HCT116 (cell line): ENCODE data around the gene ADAMTS1. TPM values are rescaled to one million over a fixed set of nuclear protein-coding genes. Genes with fewer than 3 reads are reported as not detected.

ENCODE experiments used
- ATAC-seq: fragments of 200-7000 bp; cut with Tn5 transposase; 2 replicates; pipeline ENCODE4 v1.9.1; 2020; ENCODE audit warnings: mild to moderate bottlenecking, moderate library complexity
- BruUV-seq: library from RNA; stranded (reverse); fragments of 400-500 nt; replicated peaks from 2 replicates; lab custom pipeline; 2021; lab: Mats Ljungman, UMichigan
- CTCF ChIA-PET: fragments of 300-600 bp; sonication (Branson Sonifier 250); formaldehyde crosslinking; loops from one replicate; lab custom pipeline; 2021; ENCODE audit warnings: antibody characterized with exemption; lab: Charles Lee
- POLR2A ChIA-PET: fragments of 300-600, 350-600 bp; sonication (Branson Sonifier 250); formaldehyde crosslinking; loops from one replicate; lab custom pipeline; 2021; ENCODE audit warnings: antibody characterized with exemption; lab: Charles Lee
- RAD21 ChIA-PET, 2 experiments: fragments of 300-600 bp; sonication (Branson Sonifier 250); formaldehyde crosslinking; loops; one replicate each; lab custom pipeline; 2023; ENCODE audit warnings: low total read pairs in 2 of 2; ENCODE audit not compliant: uncharacterized antibody in 2 of 2, unreplicated experiment in 2 of 2, low non-redundant PET in 1 of 2; lab: Charles Lee
- DNase-seq: peaks from one replicate; pipeline ENCODE4 v3.0.0-alpha.2; 2010; ENCODE audit warnings: low read depth, low spot score
- H2AFZ ChIP-seq: fragments of 200-600 bp; shearing (Covaris generic), sonication (generic); 2 replicates; pipeline ENCODE4 v1.6.1; 2017; ENCODE audit warnings: low read depth, mixed run types, mixed read lengths, antibody characterized with exemption, low read length; ENCODE audit not compliant: poor library complexity, severe bottlenecking
- H3K27ac ChIP-seq: 2 replicates; pipeline ENCODE4 v1.5.1; 2012; ENCODE audit warnings: low read depth, low read length
- H3K27me3 ChIP-seq: fragments of 200-600 bp; sonication (generic); 2 replicates; pipeline ENCODE4 v1.6.1; 2016; ENCODE audit warnings: mixed run types, low read length, mixed read lengths; ENCODE audit not compliant: insufficient read depth
- H3K36me3 ChIP-seq, 2 experiments: fragments of 200-500 bp in 1 of 2; fragments of 200-600 bp in 1 of 2; sonication (Bioruptor generic) in 1 of 2; sonication (generic) in 1 of 2; 2 replicates each; pipeline versions ENCODE4 v1.5.1 to v1.6.1; 2014 to 2016; ENCODE audit warnings: low read length in 2 of 2, inconsistent platforms in 1 of 2, mixed read lengths in 1 of 2, mixed run types in 1 of 2; ENCODE audit not compliant: insufficient read depth in 2 of 2, control insufficient read depth in 1 of 2
- H3K4me1 ChIP-seq, 2 experiments: fragments of 200-600 bp in 1 of 2; sonication (generic) in 1 of 2; 2 replicates each; pipeline versions ENCODE4 v1.5.1 to v1.6.1; 2012 to 2017; ENCODE audit warnings: low read length in 2 of 2, inconsistent platforms in 1 of 2, mild to moderate bottlenecking in 1 of 2, mixed read lengths in 1 of 2, mixed run types in 1 of 2, moderate library complexity in 1 of 2; ENCODE audit not compliant: insufficient read depth in 2 of 2, control insufficient read depth in 1 of 2
- H3K4me2 ChIP-seq: fragments of 200-600 bp; sonication (generic); 2 replicates; pipeline ENCODE4 v1.6.1; 2017; ENCODE audit warnings: mixed run types, low read length, mixed read lengths
- H3K4me3 ChIP-seq, 2 experiments: fragments of 200-600 bp in 1 of 2; sonication (generic) in 1 of 2; replicated peaks in 1 of 2; 2 replicates each; pipeline ENCODE4 v1.5.1; 2011 to 2016; ENCODE audit warnings: low read length in 2 of 2, control low read depth in 1 of 2, low read depth in 1 of 2, mild to moderate bottlenecking in 1 of 2, mixed read lengths in 1 of 2, mixed run types in 1 of 2
- H3K79me2 ChIP-seq: fragments of 200-600 bp; sonication (generic); 2 replicates; pipeline ENCODE4 v1.6.1; 2017; ENCODE audit warnings: mild to moderate bottlenecking, mixed run types, low read length, moderate library complexity, mixed read lengths; ENCODE audit not compliant: insufficient read depth
- H3K9ac ChIP-seq: fragments of 200-600 bp; sonication (generic); 2 replicates; pipeline ENCODE4 v1.6.1; 2016; ENCODE audit warnings: low read length, mixed read lengths
- H3K9me2 ChIP-seq: fragments of 200-600 bp; sonication (generic), shearing (Covaris generic); 2 replicates; pipeline ENCODE4 v1.6.1; 2017; ENCODE audit warnings: mixed run types, mild to moderate bottlenecking, moderate library complexity; ENCODE audit not compliant: insufficient read depth
- H3K9me3 ChIP-seq, 2 experiments: fragments of 200-500 bp in 1 of 2; fragments of 200-600 bp in 1 of 2; sonication (Bioruptor generic) in 1 of 2; sonication (generic) in 1 of 2; 2 replicates each; pipeline ENCODE4 v1.6.1; 2014 to 2017; ENCODE audit warnings: low read length in 2 of 2, mixed read lengths in 2 of 2, inconsistent platforms in 1 of 2, low read depth in 1 of 2, mild to moderate bottlenecking in 1 of 2, mixed run types in 1 of 2, moderate library complexity in 1 of 2; ENCODE audit not compliant: control insufficient read depth in 1 of 2, insufficient read depth in 1 of 2
- H4K20me1 ChIP-seq: fragments of 200-600 bp; sonication (generic), shearing (Covaris generic); 2 replicates; pipeline ENCODE4 v1.6.1; 2017; ENCODE audit warnings: mixed run types, mild to moderate bottlenecking, moderate library complexity; ENCODE audit not compliant: insufficient read depth
- ATF3 ChIP-seq: IDR thresholded peaks from 2 replicates; pipeline ENCODE4 v1.6.1; 2012
- CTCF ChIP-seq, 3 experiments: fragments of 200-600 bp in 1 of 3; sonication (generic) in 1 of 3; IDR thresholded peaks in 2 of 3; conservative IDR thresholded peaks in 1 of 3; 2 replicates each; pipeline ENCODE4 v1.5.1; 2012 to 2017; ENCODE audit warnings: low read depth in 2 of 3, low read length in 2 of 3, antibody characterized with exemption in 1 of 3, borderline replicate concordance in 1 of 3, control low read depth in 1 of 3, mild to moderate bottlenecking in 1 of 3, mixed read lengths in 1 of 3, mixed run types in 1 of 3, moderate library complexity in 1 of 3; ENCODE audit not compliant: insufficient read depth in 1 of 3
- ELF1 ChIP-seq: IDR thresholded peaks from 2 replicates; pipeline ENCODE4 v1.6.1; 2012; ENCODE audit warnings: low read depth, borderline replicate concordance
- EZH2 ChIP-seq: fragments of 200-600 bp; sonication (generic); IDR thresholded peaks from 2 replicates; pipeline ENCODE4 v1.6.1; 2017; ENCODE audit warnings: antibody characterized with exemption, mixed run types
- FOSL1 ChIP-seq: IDR thresholded peaks from 2 replicates; pipeline ENCODE4 v1.6.1; 2012; ENCODE audit warnings: low read depth
- POLR2A ChIP-seq: IDR thresholded peaks from 2 replicates; pipeline ENCODE4 v1.7.0; 2011; ENCODE audit warnings: borderline replicate concordance; ENCODE audit not compliant: insufficient read depth, insufficient read length; ENCODE audit errors: extremely low read depth
- REST ChIP-seq: IDR thresholded peaks from 2 replicates; pipeline ENCODE4 v1.6.1; 2012; ENCODE audit warnings: low read depth
- SP1 ChIP-seq: IDR thresholded peaks from 2 replicates; pipeline ENCODE4 v1.6.1; 2012; ENCODE audit warnings: low read depth
- SRF ChIP-seq: IDR thresholded peaks from 2 replicates; pipeline ENCODE4 v1.6.1; 2012; ENCODE audit warnings: low read depth
- ZBTB33 ChIP-seq: IDR thresholded peaks from 2 replicates; pipeline ENCODE4 v1.6.1; 2011; ENCODE audit warnings: mild to moderate bottlenecking, low read length, moderate library complexity; ENCODE audit not compliant: insufficient replicate concordance; ENCODE audit errors: extremely low read depth
- intact Hi-C: fragments of 100-400 bp; cut with micrococcal nuclease; formaldehyde crosslinking; loops from 2 replicates; pipeline ENCODE4 v1.10.0; 2022
- total RNA-seq: library from RNA; stranded (reverse); gene quantifications from one replicate; pipeline ENCODE4 v1.2.1, GENCODE V29; 2021; ENCODE audit not compliant: unreplicated experiment

The ADAMTS1 gene
- total RNA-seq, 1 experiment from 2014 or later: 0.98 TPM

GRCh38 chr21:26888931-26889330 lies 43.7 kb upstream of the ADAMTS1 start:
- H3K4me3 ChIP-seq: no peak overlapping the region
- H3K27ac ChIP-seq: no peak overlapping the region
- ChIA-PET CTCF (no interaction called here), RAD21 (no interaction called here), POLR2A (no interaction called here)
- BruUV-seq: no TSS peak
- ATAC-seq: no peak
- H3K9me2 ChIP-seq: no peaks in the 10 kb centered on the region
- H3K4me2 ChIP-seq: no peak overlapping the region
- H3K9ac ChIP-seq: no peak overlapping the region
- no peaks in the 10 kb centered on the region for H3K27me3 ChIP-seq
- H3K9me3 ChIP-seq: peaks cover 31% of the 10 kb centered on the region in 2 experiments; a peak in 2 of 4 replicates
- H3K4me1 ChIP-seq: no peaks in the 10 kb centered on the region
- no peaks in the 10 kb centered on the region for H3K79me2 ChIP-seq
- no peak for DNase-seq
- no peaks in the 10 kb centered on the region for H4K20me1 ChIP-seq
- H2AFZ ChIP-seq: no peak overlapping the region
- no peak for TF ChIP-seq CTCF (IDR thresholded peaks at IDR 0.05 in 2 of 3, conservative IDR thresholded peaks at IDR 0.05 in 1 of 3; ENCODE audit: borderline replicate concordance in 1 of 3, insufficient read depth in 1 of 3, low read depth in 2 of 3, low read length in 2 of 3)
- TF ChIP-seq FOSL1: no peak
- no peak for TF ChIP-seq REST
- no peak for TF ChIP-seq ZBTB33
- no peak for TF ChIP-seq EZH2
- no peak for TF ChIP-seq SP1
- TF ChIP-seq SRF: no peak
- no peak for TF ChIP-seq ATF3
- TF ChIP-seq ELF1: no peak
- TF ChIP-seq POLR2A: no peak
- intact Hi-C loops: no loop called here
- H3K36me3 ChIP-seq: no peaks in the 10 kb centered on the region
